ENCODE measurements around the gene TAF10.
A peak's percentile ranks its signal among the peaks of the same experiment; 100 is the strongest.

Gene TAF10

DNA sequence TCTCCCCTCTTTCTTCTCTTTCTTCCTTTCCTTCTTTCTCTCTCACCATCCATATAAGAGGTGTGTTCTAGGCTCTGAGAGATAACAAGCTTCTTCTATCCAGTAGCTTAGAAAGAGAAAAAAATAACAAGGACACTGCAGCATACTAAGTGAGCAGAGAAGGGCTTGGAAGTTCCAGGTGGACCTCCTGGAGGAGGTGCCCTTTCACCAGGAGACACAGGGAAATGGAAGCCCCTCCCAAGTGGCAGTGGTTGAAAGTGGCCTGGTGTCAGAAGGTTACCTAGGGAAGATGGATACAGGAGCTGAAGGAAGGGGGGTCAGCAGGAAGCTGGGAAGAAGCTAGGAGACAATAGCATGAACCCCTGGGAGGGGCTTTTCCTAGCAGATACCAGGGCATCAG lies 38.1 kb upstream of the TAF10 start:
- H3K4me3 Mint-ChIP-seq: no peak overlapping the region

DNA sequence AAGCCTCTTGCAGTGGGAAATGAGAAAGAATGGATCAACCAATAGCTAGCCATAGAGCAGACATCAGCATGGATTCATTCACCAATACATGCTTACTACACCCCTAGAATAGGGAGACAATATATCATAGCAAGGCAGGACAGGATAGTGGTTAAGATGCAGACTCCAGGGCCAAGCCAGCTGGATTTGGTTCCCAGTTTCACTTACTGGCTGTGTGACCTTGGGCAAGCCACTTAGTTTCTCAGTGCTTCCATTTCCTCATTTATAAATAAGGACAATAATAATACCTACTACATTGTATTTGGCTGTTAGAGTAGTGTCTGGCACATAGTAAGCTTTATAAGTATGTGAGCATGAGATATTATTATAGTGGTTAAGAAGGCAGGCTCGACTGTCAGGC lies 36.5 kb upstream of the TAF10 start:
- Mint-ChIP-seq H3K36me3 (no peaks in the 10 kb centered on the region), H3K4me1 (no peaks in the 10 kb centered on the region), H3K9me3 (no peaks in the 10 kb centered on the region), H3K27ac (no peak overlapping the region), H3K27me3 (no peaks in the 10 kb centered on the region), H3K4me3 (no peak overlapping the region)
- CTCF ChIA-PET: interaction anchor here (1.1 kb wide), 1 partner anchor 107 kb away, joined by 3 read pairs; no protein-coding TSS in a partner anchor
- DNase-seq: no peak

More for the DNA sequence above, 38.1 kb upstream of the TAF10 start:
- Mint-ChIP-seq H3K27me3 (no peaks in the 10 kb centered on the region), H3K36me3 (no peaks in the 10 kb centered on the region), H3K27ac (no peak overlapping the region), H3K4me1 (no peaks in the 10 kb centered on the region), H3K9me3 (no peaks in the 10 kb centered on the region)
- no peak for DNase-seq
- CTCF ChIA-PET: interaction anchor here (0.6 to 0.8 kb wide), 2 partner anchors 45 to 68 kb away, joined by 3 read pairs; no protein-coding TSS in a partner anchor

DNA sequence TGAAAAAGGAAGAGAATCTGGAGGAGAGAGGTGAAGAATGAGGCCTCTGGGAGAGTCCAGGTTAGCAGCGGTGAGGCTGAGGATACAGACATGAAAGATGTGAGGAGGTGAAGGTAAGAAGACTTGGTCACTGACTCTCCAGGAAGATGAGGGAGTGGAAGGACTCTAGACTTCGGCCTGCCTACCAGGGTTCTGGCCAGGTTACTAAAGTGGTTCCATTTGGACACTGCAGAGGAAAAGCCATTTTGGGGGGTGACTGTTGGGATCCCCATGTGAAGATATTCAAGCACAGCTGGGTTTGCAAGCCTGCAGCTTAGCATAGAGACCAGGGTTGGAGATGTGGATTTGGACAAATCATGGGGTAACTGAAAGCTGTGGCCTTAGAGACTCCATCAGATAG lies 35.8 kb upstream of the TAF10 start:
- no peaks in the 10 kb centered on the region for H3K4me1 Mint-ChIP-seq
- CTCF ChIA-PET: interaction anchor here (1.3 to 1.6 kb wide), 3 partner anchors 9 to 43 kb away, joined by 4 to 5 read pairs (median 4); no protein-coding TSS in a partner anchor
- H3K27me3 Mint-ChIP-seq: no peaks in the 10 kb centered on the region
- H3K27ac Mint-ChIP-seq: no peak overlapping the region
- H3K36me3 Mint-ChIP-seq: no peaks in the 10 kb centered on the region
- no peaks in the 10 kb centered on the region for H3K9me3 Mint-ChIP-seq
- DNase-seq: no peak
- H3K4me3 Mint-ChIP-seq: no peak overlapping the region

DNA sequence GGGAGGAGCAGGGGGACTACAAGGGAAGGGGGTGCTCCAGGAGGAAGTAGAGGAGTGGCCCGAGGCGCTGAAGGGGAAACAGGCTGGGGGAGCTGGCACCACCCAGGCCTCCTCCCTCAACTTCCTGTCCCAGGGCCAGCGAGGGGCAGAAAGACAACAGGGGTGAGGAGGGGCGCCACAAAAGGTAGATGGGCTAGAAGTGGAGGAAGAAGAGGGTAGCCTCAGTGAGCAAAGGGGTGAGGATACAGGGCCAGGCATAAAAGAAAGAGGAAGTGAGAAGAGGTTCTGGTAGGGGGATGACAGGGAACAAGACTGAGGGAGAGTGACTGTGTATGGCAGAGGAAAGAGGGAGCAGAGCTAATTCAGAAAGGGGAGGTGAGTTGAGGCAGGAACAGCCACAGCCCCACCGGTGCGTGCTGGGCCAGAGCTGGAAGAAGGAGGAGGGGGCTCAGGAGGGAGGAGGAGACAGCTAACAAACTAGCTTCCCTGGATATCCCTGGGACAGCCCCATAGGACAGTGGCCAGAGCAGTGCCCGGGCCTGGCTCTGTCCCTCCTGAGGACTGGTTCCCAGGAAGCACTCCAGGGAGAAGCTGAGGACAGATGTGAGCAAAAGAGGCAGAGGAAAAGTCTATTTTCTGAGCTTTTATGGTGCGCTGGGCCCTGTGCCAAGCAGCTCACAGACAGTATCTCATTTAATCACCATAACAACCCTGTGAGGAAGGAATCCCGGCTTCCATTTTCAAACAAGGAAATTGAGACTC lies 35.1 kb upstream of the TAF10 start:
- CTCF ChIA-PET: interaction anchor here (1.3 to 1.6 kb wide), 3 partner anchors 10 to 42 kb away, joined by 4 to 5 read pairs (median 4); no protein-coding TSS in a partner anchor
- no peaks in the 10 kb centered on the region for H3K9me3 Mint-ChIP-seq
- no peak overlapping the region for H3K4me3 Mint-ChIP-seq
- no peaks in the 10 kb centered on the region for H3K27me3 Mint-ChIP-seq
- no peaks in the 10 kb centered on the region for H3K4me1 Mint-ChIP-seq
- H3K27ac Mint-ChIP-seq: no peak overlapping the region
- no peaks in the 10 kb centered on the region for H3K36me3 Mint-ChIP-seq
- DNase-seq: peak; percentile 63

DNA sequence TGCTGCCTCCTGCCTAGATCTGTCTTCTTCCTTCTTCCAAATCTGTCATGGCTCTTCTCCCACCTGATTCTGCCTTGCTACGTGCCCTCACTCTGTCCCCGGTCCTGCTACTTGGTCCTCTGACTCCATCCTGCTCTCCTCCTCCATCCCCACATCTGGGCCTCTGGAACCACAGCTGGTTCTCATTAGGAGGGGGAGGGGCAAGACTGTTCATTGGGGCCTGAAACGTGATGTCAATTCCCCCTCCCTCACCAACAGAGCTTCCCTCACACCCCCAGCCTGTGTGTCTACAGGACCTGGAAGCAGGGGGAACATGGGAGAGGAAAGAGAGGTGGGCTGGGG lies 34.5 kb upstream of the TAF10 start:
- no peak for DNase-seq
- H3K9me3 Mint-ChIP-seq: no peaks in the 10 kb centered on the region
- CTCF ChIA-PET: interaction anchor here (1.3 to 1.6 kb wide), 3 partner anchors 11 to 42 kb away, joined by 4 to 5 read pairs (median 4); no protein-coding TSS in a partner anchor
- H3K36me3 Mint-ChIP-seq: no peaks in the 10 kb centered on the region
- no peaks in the 10 kb centered on the region for H3K27me3 Mint-ChIP-seq
- no peak overlapping the region for H3K4me3 Mint-ChIP-seq
- H3K4me1 Mint-ChIP-seq: no peaks in the 10 kb centered on the region
- no peak overlapping the region for H3K27ac Mint-ChIP-seq

DNA sequence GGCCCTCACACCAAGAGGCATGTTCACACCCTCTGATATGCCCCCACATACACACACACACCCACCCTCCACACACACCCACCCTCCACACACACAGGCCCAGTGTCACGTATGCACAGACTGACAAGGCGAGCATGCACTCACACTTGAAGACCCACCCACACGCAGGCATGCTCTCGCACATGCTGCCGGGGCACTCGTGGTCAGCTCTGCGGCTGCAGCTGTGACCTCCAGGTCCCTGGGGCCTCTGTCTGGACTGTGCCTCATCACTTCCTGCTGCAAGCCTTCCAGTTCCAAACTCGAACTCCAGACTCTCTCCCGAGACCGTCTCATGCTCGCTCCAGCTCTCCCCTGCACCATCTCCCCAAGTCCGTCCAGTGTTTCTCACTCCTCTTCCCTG lies 34.1 kb upstream of the TAF10 start:
- DNase-seq: no peak
- Mint-ChIP-seq H3K27ac (no peak overlapping the region), H3K4me1 (no peaks in the 10 kb centered on the region), H3K36me3 (no peaks in the 10 kb centered on the region), H3K9me3 (no peaks in the 10 kb centered on the region), H3K4me3 (no peak overlapping the region), H3K27me3 (no peaks in the 10 kb centered on the region)
- CTCF ChIA-PET: interaction anchor here (1.6 kb wide), 1 partner anchor 41 kb away, joined by 4 read pairs; no protein-coding TSS in a partner anchor

DNA sequence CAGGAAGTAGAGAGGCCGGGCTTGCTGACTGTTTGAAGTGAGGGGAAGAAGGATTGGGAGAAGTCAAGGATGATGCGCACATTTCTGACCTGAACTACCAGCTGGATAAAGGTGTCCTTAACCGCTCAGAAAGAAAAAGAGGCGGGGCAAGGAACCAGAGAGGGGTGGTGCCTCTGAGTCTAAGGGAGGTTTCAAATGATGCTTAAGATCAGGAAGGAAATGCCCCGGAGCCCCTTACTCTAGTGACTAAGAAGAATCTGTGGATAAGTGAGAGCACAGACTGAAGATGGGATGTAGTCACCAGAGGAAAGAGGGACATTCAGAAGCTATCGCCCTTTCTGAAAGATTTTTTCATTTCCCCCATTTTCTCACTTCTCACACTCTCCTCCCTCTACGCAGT lies 30.9 kb upstream of the TAF10 start:
- CTCF ChIA-PET: interaction anchor here (1.3 kb wide), 1 partner anchor 24 kb away, joined by 3 read pairs; no protein-coding TSS in a partner anchor
- Mint-ChIP-seq H3K4me3 (no peak overlapping the region), H3K27me3 (no peaks in the 10 kb centered on the region), H3K9me3 (no peaks in the 10 kb centered on the region), H3K4me1 (peaks cover 4% of the 10 kb centered on the region), H3K27ac (no peak overlapping the region), H3K36me3 (no peaks in the 10 kb centered on the region)
- no peak for DNase-seq

DNA sequence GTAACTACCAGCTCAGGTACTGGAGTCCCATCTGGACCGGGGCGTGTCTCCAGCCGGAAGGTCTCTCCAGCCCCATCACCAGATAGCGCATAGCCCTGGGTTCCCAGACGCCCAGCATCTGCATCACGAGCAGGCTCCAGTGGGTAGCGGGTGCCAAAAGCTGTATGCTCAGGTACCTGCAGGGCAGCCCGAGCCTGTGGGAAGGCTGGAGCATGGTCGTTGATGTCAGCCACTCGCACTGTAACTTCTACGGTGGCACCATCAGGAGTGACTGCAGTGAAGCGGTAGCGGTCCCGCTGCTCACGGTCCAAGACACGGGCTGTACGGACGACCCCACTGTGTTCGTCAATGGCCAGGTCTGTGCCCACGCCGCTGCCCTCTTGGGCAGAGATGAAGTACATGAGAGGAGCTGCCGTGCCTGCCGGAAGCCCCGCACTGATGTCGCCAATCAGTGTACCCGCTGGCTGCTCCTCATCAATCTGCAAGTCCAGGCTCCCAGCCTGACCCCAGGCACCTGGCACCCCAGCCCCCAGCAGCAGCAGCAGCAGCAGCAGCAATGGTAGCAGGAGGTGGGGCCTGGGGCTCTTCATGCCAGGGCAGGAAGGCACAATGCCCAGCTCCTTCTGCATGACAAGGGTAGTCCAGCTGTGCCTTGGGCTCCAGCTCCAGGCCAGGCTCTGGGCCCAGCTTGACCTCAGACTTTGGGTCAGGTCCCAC lies 29.1 kb upstream of the TAF10 start:
- CTCF ChIA-PET: interaction anchor here (1.1 kb wide), 1 partner anchor 37 kb away, joined by 3 read pairs; the partner anchor contains the start of gene ILK

DNA sequence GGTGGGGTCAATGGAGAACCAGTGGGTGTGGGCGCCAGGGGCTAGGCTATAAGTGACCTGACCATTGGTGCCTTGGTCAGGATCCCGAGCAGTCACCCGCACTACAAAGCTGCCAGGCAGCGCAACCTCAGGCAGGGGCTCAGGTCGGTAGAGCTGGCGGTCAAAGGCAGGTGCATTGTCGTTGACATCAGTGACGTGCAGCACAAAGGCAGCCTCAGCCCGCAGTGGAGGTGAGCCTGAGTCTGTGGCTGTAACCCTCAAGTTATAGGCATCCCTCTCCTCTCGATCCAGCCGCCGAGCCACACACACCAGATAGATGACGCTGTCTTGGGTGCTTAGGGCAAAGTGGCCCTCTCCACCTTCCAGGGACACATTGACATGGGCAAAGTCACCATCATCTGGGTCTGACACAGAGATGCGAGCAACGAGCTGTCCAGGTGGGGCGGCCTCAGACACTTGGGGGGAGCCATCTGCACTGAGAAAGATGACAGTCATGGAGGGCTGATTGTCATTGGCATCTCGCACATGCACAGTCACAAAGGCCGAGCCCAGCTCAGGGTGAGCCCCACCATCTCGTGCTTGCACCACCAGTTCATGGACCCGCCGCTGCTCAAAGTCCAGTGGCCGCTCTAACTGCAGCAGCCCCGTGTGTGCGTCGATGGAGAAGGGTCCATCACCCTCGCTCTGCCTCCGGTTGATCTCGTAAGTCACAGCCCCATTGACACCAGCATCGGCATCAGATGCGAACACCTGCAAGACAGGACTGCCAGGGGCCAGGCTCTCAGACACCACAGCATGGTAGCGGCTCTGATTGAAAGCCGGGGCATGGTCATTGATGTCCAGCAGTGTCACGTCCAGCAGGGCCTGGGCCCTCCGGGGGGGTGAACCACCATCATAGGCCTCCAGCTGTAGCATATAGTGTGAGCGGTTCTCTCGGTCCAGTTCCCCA lies 28.3 kb upstream of the TAF10 start:
- H3K27me3 Mint-ChIP-seq: no peaks in the 10 kb centered on the region

More for the DNA sequence above, 29.1 kb upstream of the TAF10 start:
- H3K4me3 Mint-ChIP-seq: no peak overlapping the region
- H3K27me3 Mint-ChIP-seq: no peaks in the 10 kb centered on the region
- no peak overlapping the region for H3K27ac Mint-ChIP-seq
- DNase-seq: no peak
- H3K9me3 Mint-ChIP-seq: no peaks in the 10 kb centered on the region
- no peaks in the 10 kb centered on the region for H3K36me3 Mint-ChIP-seq
- H3K4me1 Mint-ChIP-seq: peaks cover 4% of the 10 kb centered on the region

DNA sequence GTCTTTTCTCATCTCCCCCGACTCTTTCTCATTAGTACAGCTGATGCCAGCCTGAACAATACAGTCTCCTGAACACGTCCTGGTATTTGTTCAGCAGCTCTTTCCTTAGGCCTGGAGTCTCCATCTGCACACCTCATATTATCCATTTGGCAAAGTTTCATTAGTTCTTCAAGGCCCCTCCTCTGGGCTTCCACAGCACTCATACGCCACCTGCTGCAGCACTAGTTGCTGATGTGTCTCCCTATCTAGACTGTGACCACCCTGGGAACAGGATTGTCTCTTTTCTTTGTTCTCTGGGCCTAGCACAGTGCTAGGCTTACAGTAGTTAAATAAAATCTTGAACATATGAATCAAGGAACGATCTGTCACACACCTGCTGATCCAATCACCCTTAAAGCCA lies 26.4 kb upstream of the TAF10 start:
- H3K27ac Mint-ChIP-seq: no peak overlapping the region
- no peaks in the 10 kb centered on the region for H3K36me3 Mint-ChIP-seq
- peaks cover 4% of the 10 kb centered on the region for H3K4me1 Mint-ChIP-seq
- CTCF ChIA-PET: interaction anchor here (1.4 to 1.7 kb wide), 2 partner anchors 15 to 195 kb away, joined by 4 read pairs; no protein-coding TSS in a partner anchor
- no peak overlapping the region for H3K4me3 Mint-ChIP-seq
- no peaks in the 10 kb centered on the region for H3K27me3 Mint-ChIP-seq
- DNase-seq: no peak
- H3K9me3 Mint-ChIP-seq: no peaks in the 10 kb centered on the region

More for the DNA sequence above, 28.3 kb upstream of the TAF10 start:
- H3K27ac Mint-ChIP-seq: no peak overlapping the region
- CTCF ChIA-PET: no interaction called here
- no peak overlapping the region for H3K4me3 Mint-ChIP-seq
- no peak for DNase-seq
- peaks cover 4% of the 10 kb centered on the region for H3K4me1 Mint-ChIP-seq
- H3K36me3 Mint-ChIP-seq: no peaks in the 10 kb centered on the region
- no peaks in the 10 kb centered on the region for H3K9me3 Mint-ChIP-seq

DNA sequence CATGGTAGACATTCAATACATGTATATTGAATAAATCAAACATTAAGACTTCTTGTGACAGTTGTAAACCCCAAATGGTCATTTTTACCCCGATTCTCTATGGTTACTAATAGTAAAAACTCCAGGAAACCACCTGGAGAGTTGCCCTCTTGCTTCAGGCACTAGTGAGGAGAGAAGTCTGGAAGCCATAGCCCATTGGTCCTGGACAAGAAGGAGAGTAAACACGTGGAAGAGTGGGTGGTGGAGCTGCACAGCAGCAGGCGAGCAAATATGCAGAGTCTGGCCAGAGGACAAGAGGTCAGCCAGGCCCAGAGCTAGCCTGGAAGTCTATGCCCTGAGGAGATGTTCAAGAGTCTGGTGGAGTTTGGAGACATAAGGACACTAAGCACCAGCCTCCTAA lies 25.9 kb upstream of the TAF10 start:
- no peak for DNase-seq
- H3K4me1 Mint-ChIP-seq: peaks cover 4% of the 10 kb centered on the region
- no peaks in the 10 kb centered on the region for H3K36me3 Mint-ChIP-seq
- no peak overlapping the region for H3K4me3 Mint-ChIP-seq
- no peak overlapping the region for H3K27ac Mint-ChIP-seq
- no peaks in the 10 kb centered on the region for H3K27me3 Mint-ChIP-seq
- CTCF ChIA-PET: interaction anchor here (1.4 kb wide), 1 partner anchor 194 kb away, joined by 4 read pairs; no protein-coding TSS in a partner anchor
- H3K9me3 Mint-ChIP-seq: no peaks in the 10 kb centered on the region

DNA sequence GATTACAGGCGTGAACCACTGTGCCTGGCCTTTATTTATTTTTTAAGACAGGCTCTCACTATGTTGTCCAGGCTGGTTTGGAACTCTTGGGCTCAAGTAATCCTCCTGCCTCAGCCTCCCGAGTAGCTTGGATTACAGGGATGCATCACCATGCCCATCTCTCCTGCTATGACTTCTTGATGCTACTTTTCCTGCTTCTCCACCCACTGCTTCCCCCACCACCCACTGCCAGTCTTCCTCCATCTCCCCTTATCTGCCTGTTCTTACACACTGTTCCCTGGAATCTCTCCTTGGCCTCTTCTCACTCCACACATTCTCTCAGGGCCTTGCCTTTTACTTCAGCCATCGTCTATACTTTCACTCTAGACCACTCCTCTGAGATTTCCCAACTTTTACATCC lies 24.5 kb upstream of the TAF10 start:
- Mint-ChIP-seq H3K4me1 (peaks cover 4% of the 10 kb centered on the region), H3K27ac (no peak overlapping the region), H3K27me3 (no peaks in the 10 kb centered on the region), H3K4me3 (no peak overlapping the region), H3K36me3 (no peaks in the 10 kb centered on the region), H3K9me3 (no peaks in the 10 kb centered on the region)
- CTCF ChIA-PET: no interaction called here
- no peak for DNase-seq

DNA sequence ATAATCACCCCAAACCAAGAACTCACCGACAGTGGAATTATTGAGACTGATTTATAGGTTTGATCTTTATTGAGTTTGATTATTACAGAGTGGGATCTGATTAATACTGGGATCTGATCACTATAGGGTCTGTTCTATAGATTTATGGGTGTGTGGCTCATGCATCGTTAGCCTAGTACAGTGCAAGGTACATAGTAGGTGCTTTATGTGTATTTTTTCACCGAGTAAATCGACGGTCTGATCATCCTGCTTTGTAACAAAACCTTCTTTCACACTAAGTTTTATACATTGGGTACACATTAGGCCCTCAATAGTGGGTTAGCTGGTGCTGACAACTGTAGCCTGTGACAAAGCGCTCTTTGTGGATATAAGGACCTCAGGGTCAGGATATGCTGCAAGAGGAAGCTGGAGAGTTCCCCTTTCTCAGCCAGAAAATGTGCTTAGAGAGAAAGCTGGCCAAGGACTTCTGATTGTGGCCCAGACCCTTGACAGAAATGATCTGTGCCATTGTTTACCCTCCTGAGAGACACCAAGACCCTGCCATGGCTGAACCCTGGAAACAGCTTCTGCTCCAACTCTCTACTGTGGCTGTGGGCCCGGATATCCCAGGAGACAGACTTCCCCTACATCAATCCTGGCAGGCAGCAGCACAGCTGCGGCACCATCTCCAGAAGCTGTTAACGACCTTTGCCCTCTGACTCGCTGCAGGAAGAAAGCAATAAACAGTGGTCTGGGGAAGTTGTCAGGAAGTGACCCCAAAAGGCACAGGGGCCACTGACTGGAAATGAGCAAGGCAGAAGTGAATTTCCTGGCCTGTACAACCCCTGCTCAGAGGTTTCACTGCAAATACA lies 23.3 kb upstream of the TAF10 start:
- Mint-ChIP-seq H3K27me3 (no peaks in the 10 kb centered on the region), H3K36me3 (no peaks in the 10 kb centered on the region), H3K9me3 (no peaks in the 10 kb centered on the region), H3K4me1 (peaks cover 4% of the 10 kb centered on the region), H3K4me3 (no peak overlapping the region), H3K27ac (no peak overlapping the region)
- no peak for DNase-seq
- CTCF ChIA-PET: no interaction called here

Data from activated naive CD4-positive, alpha-beta T cell treated with anti-CD3 and anti-CD28 coated beads, Interleukin-2, amount 10 ng/mL, durations not matched to agents 7 days and 5 days (primary cell).